Measurements from ENCODE around the gene KCNK3. TPM values are rescaled to one million over a fixed set of nuclear protein-coding genes. Genes with fewer than 3 reads are reported as not detected.
"Not testable (repeated sequence)": the region's sequence is repeated elsewhere in the genome, so short reads cannot be mapped to it uniquely, and the experiment has no call there.

The KCNK3 gene
- total RNA-seq, 4 donors from 2014 or later = 4.8 to 8.3 (median 5.6) TPM

DNA sequence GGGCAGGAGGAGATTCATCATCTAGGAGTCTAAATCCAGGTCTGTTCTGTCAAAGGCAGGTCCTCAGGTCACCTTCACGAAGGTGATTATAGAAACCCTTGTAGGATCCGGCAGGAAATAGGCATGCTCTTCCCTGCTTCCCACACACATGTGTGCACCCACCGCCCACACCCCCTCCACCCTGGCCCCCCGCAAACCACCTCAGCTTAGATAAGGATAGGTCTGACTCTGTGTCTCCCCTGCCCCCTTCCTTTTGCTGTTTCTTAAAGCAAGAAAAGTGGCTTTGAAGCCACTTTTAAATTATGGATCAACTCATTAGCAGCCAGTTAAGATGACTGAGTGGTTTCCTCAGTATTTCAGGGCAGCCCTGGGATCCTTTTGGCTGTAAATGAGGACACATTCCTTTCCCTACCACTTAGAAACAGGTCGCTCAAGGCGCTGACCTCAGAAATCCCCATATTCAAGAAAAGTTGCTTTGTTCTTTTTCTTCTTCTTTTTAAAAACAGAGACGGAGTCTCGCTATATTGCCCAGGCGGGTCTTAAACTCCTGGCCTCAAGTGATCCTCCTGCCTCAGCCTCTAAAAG is 36.8 kb upstream of the KCNK3 start:
- no peak for TF ChIP-seq POLR2A (IDR thresholded peaks at IDR 0.05)
- TF ChIP-seq, protein P1, sequence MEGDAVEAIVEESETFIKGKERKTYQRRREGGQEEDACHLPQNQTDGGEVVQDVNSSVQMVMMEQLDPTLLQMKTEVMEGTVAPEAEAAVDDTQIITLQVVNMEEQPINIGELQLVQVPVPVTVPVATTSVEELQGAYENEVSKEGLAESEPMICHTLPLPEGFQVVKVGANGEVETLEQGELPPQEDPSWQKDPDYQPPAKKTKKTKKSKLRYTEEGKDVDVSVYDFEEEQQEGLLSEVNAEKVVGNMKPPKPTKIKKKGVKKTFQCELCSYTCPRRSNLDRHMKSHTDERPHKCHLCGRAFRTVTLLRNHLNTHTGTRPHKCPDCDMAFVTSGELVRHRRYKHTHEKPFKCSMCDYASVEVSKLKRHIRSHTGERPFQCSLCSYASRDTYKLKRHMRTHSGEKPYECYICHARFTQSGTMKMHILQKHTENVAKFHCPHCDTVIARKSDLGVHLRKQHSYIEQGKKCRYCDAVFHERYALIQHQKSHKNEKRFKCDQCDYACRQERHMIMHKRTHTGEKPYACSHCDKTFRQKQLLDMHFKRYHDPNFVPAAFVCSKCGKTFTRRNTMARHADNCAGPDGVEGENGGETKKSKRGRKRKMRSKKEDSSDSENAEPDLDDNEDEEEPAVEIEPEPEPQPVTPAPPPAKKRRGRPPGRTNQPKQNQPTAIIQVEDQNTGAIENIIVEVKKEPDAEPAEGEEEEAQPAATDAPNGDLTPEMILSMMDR (IDR thresholded peaks at IDR 0.05) = no peak
- Histone ChIP-seq H3K4me3 (replicated peaks in 1 of 3) (no peak overlapping the region), H3K36me3 (no peaks in the 10 kb centered on the region), H3K9me3 (no peaks in the 10 kb centered on the region), H3K27me3 (no peaks in the 10 kb centered on the region), H3K4me1 (peaks cover 35 to 37% of the 10 kb centered on the region in 2 donors), H3K27ac (no peak overlapping the region)
- intact Hi-C loops (cut with DNase I) = no loop called here
- 87 to 96% methylated on average over 6 to 9 of the region's 9 CpGs for WGBS, 2 donors
- no peak for DNase-seq

DNA sequence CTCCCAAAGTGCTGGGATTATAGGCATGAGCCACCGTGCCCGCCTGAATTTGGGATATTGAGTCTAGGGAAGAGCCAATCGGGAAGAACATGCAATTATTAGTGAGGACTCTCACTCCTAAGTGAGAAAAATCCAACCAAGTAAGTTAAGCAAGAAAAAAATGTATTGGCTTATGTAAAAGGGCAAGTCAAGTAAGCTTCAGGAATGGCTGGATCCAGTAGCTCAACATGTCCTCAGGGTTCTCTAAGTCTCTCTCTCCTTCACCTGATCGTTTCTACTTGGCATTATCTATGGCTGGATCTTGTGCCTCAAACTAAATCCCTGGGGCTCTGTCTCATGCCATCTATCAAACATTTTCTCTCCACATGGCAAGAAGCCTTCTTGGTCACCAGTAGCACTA is 35.3 kb upstream of the KCNK3 start:
- Histone ChIP-seq H3K9me3 (no peaks in the 10 kb centered on the region), H3K36me3 (no peaks in the 10 kb centered on the region), H3K27ac (no peak overlapping the region), H3K4me3 (replicated peaks in 1 of 3) (no peak overlapping the region), H3K4me1 (peaks cover 20 to 21% of the 10 kb centered on the region in 2 donors), H3K27me3 (no peaks in the 10 kb centered on the region)
- intact Hi-C loops (cut with DNase I) = no loop called here
- WGBS, 2 donors = 73 to 94% methylated on average over 4 of the region's 4 CpGs
- no peak for DNase-seq
- TF ChIP-seq, protein P1 (IDR thresholded peaks at IDR 0.05) = no peak

- H3K9me3 ChIP-seq = no peaks in the 10 kb centered on the region
- TF ChIP-seq POLR2A (IDR thresholded peaks at IDR 0.05) = no peak
- TF ChIP-seq, protein P1 (IDR thresholded peaks at IDR 0.05) = no peak
- H3K4me1 ChIP-seq = peaks cover 6% of the 10 kb centered on the region in 2 donors
- WGBS, 2 donors = 67 to 81% methylated on average over 6 of the region's 6 CpGs
- intact Hi-C loops (cut with DNase I) = no loop called here
- H3K4me3 ChIP-seq (replicated peaks in 1 of 3) = no peak overlapping the region
- no peaks in the 10 kb centered on the region for H3K36me3 ChIP-seq
- H3K27ac ChIP-seq = no peak overlapping the region
- H3K27me3 ChIP-seq = no peaks in the 10 kb centered on the region
- no peak for DNase-seq
Measured at GRCh38 chr2:26658691-26659346, 33.7 kb upstream of the KCNK3 start.

DNA sequence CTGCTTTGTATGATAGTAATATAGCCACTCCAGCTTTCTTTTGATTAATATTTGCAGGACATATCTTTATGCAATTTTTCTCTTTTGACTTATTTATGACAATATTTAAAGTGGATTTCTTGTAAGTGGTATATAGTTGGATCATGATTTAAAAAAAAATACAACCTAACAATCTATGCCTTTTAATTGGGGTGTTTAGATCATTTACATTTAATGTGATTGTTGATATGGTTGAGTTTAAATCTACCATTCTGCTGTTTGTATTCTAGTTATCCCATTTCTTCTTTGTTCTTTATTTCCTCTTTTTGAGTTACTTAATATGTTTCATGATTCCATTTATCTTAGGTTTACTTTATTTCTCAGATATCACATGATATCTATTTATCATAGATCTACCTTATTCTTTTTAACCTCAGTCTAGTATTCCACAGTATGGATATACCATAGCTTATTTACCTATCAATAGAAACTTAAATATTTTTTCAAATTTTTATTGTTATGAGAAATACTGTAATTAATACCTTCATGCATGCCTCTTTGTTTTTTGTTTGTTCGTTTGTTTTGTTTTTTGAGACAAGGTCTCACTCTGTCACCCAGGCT is 32.1 kb upstream of the KCNK3 start:
- no peak for DNase-seq
- Histone ChIP-seq H3K36me3 (no peaks in the 10 kb centered on the region), H3K27ac (no peak overlapping the region), H3K27me3 (no peaks in the 10 kb centered on the region), H3K4me1 (no peaks in the 10 kb centered on the region), H3K9me3 (no peaks in the 10 kb centered on the region), H3K4me3 (replicated peaks in 1 of 3) (no peak overlapping the region)
- no peak for TF ChIP-seq POLR2A (IDR thresholded peaks at IDR 0.05)
- TF ChIP-seq, protein P1 (IDR thresholded peaks at IDR 0.05) = no peak
- 80 to 88% methylated on average over 1 of the region's 1 CpG for WGBS, 2 donors
- intact Hi-C loops (cut with DNase I) = no loop called here

DNA sequence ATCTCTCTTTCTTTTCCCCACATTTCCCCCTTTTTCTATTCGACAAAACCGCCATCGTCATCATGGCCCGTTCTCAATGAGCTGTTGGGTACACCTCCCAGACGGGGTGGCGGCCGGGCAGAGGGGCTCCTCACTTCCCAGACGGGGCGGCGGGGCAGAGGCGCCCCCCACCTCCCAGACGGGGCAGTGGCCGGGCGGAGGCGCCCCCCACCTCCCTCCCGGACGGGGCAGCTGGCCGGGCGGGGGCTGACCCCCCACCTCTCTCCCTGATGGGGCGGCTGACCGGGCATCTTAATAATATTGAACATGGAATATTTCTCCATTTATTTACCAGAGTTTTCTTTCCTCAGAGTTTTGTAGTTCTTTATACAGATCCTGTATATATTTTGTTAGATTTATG is 27.2 kb upstream of the KCNK3 start:
- H3K9me3 ChIP-seq; H3K4me3 ChIP-seq (replicated peaks in 1 of 3); intact Hi-C loops (cut with DNase I); H3K36me3 ChIP-seq; H3K27me3 ChIP-seq; H3K27ac ChIP-seq; H3K4me1 ChIP-seq; DNase-seq: not testable (repeated sequence)
- 81 to 84% methylated on average over 20 to 21 of the region's 21 CpGs for WGBS, 2 donors

Measured in thyroid gland (tissue), 4 donors.